Transverse colon (tissue), 4 donors: ENCODE results near the gene CMBL. TPM values are rescaled to one million over a fixed set of nuclear protein-coding genes. Genes with fewer than 3 reads are reported as not detected.

Experiments
- DNase-seq: peaks from one replicate; pipeline ENCODE4 v3.0.0-alpha.2; 2019
- H3K27ac ChIP-seq, 4 donors: fragments of 200-600 bp; sonication (generic); 2 replicates each; pipeline ENCODE4 v1.5.1; 2016 to 2018; ENCODE audit warnings: inconsistent platforms in 4 of 4
- H3K27me3 ChIP-seq: fragments of 200-600 bp; sonication (generic); 2 replicates; pipeline ENCODE4 v1.5.1; 2017; ENCODE audit warnings: inconsistent platforms
- H3K36me3 ChIP-seq, 4 donors: fragments of 200-600 bp; sonication (generic); 2 replicates each; pipeline ENCODE4 v1.5.1; 2017 to 2019; ENCODE audit warnings: inconsistent platforms in 4 of 4
- H3K4me1 ChIP-seq, 4 donors: fragments of 200-600 bp; sonication (generic); 2 replicates each; pipeline ENCODE4 v1.5.1; 2017 to 2020; ENCODE audit warnings: inconsistent platforms in 4 of 4
- H3K4me3 ChIP-seq, 4 donors: fragments of 200-600 bp; sonication (generic); 1 replicate in 1 of 4; 2 replicates in 3 of 4; pipeline versions ENCODE4 v1.5.1 to v1.6.1; 2017 to 2019; ENCODE audit warnings: inconsistent platforms in 4 of 4
- H3K9me3 ChIP-seq, 2 donors: fragments of 200-600 bp; sonication (generic); 2 replicates each; pipeline ENCODE4 v1.5.1; 2017 to 2019; ENCODE audit warnings: inconsistent platforms in 2 of 2
- EP300 ChIP-seq: sonication (generic); formaldehyde crosslinking; IDR thresholded peaks from one replicate; pipeline ENCODE4 v1.6.1; 2017; ENCODE audit warnings: antibody characterized with exemption, low read depth
- POLR2A ChIP-seq: fragments of 450-650 bp; IDR thresholded peaks from one replicate; pipeline ENCODE4 v1.6.1; 2016; ENCODE audit warnings: antibody characterized with exemption, mild to moderate bottlenecking, moderate library complexity
- POLR2AphosphoS5 ChIP-seq, 3 donors: sonication (generic); formaldehyde crosslinking; IDR thresholded peaks; one replicate each; pipeline ENCODE4 v1.6.1; 2016; ENCODE audit warnings: antibody characterized with exemption in 3 of 3
- WGBS, 2 donors: methylation state at CpG; one replicate each; pipeline ENCODE4 v1.1.5; 2018; ENCODE audit warnings: low coverage in 1 of 2; 5-methylcytosine and 5-hydroxymethylcytosine counted together
- in situ Hi-C, 4 donors: fragments of 200-750 bp; cut with MboI; loops; one replicate each; pipeline versions ENCODE4 v1.15.0 to v1.15.1; 2017; ENCODE audit warnings: low sequenced_read_pairs in 3 of 4, low pct_ligation_motif_present in 1 of 4, low pct_unique_long_range_greater_than_20kb in 1 of 4
- intact Hi-C: fragments of 100-400 bp; cut with DNase I; formaldehyde crosslinking; loops from one replicate; pipeline ENCODE4 v1.15.1; 2023; ENCODE audit warnings: low total_unique reads
- total RNA-seq, 4 donors: library from RNA; depleted of rRNA; stranded (reverse); fragments of >200 nt; gene quantifications; one replicate each; pipeline ENCODE4 v1.1.0, GENCODE V29; 2016
- TF ChIP-seq, protein P1 (sequence below), 5 experiments: fragments of 200-600 bp in 3 of 5; fragments of 450-650 bp in 2 of 5; sonication (generic) in 3 of 5; IDR thresholded peaks; 1 replicate in 2 of 5; 2 replicates in 3 of 5; pipeline ENCODE4 v1.5.1; 2016 to 2017; ENCODE audit warnings: antibody characterized with exemption in 5 of 5, inconsistent platforms in 3 of 5, mild to moderate bottlenecking in 2 of 5, moderate library complexity in 1 of 5

The CMBL gene
- total RNA-seq, 4 donors from 2014 or later, result 36.6 to 87.6 (median 60.9) TPM

DNA sequence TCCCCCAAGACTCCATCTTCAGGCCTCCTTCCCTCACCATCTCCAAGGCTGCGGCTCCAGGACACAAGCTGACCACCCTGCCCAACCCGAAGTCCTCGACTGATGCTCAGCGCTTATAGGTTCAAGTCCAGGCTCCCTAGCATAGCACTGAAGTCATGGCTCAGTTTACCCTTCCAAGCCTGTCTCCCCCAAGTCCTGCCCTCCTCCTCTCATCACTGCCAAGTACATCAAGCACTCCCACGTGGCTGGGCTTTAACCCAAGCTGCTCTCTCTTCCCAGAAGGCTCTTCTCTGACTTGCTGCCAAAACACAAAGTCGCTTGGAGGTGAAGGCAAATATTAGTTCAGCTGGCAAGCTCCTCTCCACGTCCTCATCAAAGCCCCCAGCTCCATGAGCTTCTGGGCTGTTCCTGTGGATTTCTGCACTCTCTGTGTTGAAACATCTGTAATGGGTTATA lies 23.7 kb upstream of the CMBL start:
- peak overlapping the region in 2 of 4 donors; percentile 41 to 70 for H3K27ac ChIP-seq
- peaks cover 6% of the 10 kb centered on the region for H3K27me3 ChIP-seq
- TF ChIP-seq, protein P1, sequence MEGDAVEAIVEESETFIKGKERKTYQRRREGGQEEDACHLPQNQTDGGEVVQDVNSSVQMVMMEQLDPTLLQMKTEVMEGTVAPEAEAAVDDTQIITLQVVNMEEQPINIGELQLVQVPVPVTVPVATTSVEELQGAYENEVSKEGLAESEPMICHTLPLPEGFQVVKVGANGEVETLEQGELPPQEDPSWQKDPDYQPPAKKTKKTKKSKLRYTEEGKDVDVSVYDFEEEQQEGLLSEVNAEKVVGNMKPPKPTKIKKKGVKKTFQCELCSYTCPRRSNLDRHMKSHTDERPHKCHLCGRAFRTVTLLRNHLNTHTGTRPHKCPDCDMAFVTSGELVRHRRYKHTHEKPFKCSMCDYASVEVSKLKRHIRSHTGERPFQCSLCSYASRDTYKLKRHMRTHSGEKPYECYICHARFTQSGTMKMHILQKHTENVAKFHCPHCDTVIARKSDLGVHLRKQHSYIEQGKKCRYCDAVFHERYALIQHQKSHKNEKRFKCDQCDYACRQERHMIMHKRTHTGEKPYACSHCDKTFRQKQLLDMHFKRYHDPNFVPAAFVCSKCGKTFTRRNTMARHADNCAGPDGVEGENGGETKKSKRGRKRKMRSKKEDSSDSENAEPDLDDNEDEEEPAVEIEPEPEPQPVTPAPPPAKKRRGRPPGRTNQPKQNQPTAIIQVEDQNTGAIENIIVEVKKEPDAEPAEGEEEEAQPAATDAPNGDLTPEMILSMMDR (IDR thresholded peaks at IDR 0.05), result no peak
- TF ChIP-seq EP300 (no peak), POLR2A (no peak), POLR2AphosphoS5 (IDR thresholded peaks at IDR 0.05) (no peak)
- peaks cover 8 to 40% (median 25%) of the 10 kb centered on the region in 4 donors for H3K4me1 ChIP-seq
- no peak overlapping the region for H3K4me3 ChIP-seq
- DNase-seq, result no peak
- H3K9me3 ChIP-seq, result no peaks in the 10 kb centered on the region
- intact Hi-C loops, result no loop called here
- no peaks in the 10 kb centered on the region for H3K36me3 ChIP-seq
- in situ Hi-C loops, result no loop called here
- WGBS, 2 donors, result 59 to 67% methylated on average over 5 to 7 of the region's 7 CpGs

DNA sequence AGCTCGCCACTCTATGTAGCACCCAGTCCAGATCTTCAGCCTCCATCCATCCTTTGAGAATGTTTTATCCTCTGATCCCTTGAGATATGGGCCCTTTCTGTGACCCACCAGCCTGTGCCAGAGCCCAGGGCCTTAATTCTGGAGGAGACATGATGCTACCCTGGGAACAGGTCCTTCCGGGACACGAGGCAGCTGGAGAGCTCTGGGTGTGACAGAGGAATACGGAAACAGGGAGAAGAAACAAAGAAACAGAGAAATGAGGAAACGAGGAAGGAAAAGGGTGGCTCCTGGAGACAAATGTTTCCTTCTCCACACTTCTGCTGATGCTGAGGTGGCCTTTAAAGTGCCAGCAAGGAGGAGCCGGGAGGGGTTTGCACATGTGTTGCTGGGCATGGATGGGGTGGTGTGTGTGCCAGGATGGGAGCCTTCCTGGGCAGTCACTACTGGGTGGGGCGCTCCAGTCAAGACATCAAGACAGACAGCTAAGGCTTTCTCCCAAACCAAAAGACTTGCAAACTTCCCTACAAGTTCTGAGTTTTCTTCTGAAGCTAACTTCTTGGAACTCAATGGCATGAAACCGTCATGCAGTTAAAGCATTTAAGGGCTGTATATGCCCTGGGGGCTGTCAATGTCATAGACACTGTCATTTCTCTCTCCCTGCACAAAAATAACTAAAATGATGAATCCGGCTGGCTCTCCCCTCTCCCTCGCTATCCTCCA lies 23.0 kb upstream of the CMBL start:
- no peaks in the 10 kb centered on the region for H3K9me3 ChIP-seq
- DNase-seq, result no peak
- H3K36me3 ChIP-seq, result no peaks in the 10 kb centered on the region
- no peak overlapping the region for H3K4me3 ChIP-seq
- TF ChIP-seq EP300, result no peak
- TF ChIP-seq, protein P1 (IDR thresholded peaks at IDR 0.05), result no peak
- no peak for TF ChIP-seq POLR2A
- no peak for TF ChIP-seq POLR2AphosphoS5 (IDR thresholded peaks at IDR 0.05)
- in situ Hi-C loops, result no loop called here
- H3K4me1 ChIP-seq, result peaks cover 8 to 40% (median 25%) of the 10 kb centered on the region in 4 donors
- peaks cover 6% of the 10 kb centered on the region for H3K27me3 ChIP-seq
- WGBS, 2 donors, result 59 to 64% methylated on average over 9 to 10 of the region's 10 CpGs
- intact Hi-C loops, result no loop called here
- peak overlapping the region in 3 of 4 donors; percentile 40 to 70 (median 41) for H3K27ac ChIP-seq

DNA sequence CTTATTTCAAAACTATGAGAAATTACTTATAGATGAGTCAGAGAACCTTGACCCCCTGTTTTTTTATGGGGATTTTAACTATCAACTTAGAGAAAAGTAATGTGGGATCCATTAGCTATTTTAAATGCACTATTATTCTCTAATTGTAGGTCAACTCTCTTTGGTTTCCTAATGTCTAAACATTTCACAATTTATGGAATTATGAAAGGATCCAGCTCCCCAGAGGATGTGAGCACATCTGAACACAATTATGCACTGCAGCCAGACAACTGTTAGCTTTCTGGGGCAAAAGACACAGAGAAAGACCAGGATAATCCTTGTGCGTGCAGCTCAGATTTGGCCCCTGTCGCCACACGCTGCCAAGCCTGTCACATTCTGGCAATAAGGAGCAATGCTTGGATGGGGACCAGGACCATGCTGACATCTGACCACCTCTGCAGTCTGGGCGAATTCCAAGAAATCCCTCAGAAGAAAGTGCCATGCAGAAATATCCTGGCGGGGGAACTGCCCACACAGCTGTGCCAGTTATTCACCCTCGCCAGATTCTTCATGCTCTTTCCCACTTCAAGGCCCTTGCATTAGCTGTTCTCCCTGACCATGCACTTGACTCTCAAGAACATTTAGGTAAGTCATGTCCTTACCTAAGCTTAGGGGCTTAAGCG lies 22.2 kb upstream of the CMBL start:
- 76 to 78% methylated on average over 7 of the region's 7 CpGs for WGBS, 2 donors
- no peak for DNase-seq
- Histone ChIP-seq H3K36me3 (no peaks in the 10 kb centered on the region), H3K9me3 (no peaks in the 10 kb centered on the region), H3K4me1 (peaks cover 8 to 40% (median 25%) of the 10 kb centered on the region in 4 donors), H3K27ac (peak overlapping the region in 3 of 4 donors; percentile 40 to 70 (median 41)), H3K4me3 (no peak overlapping the region), H3K27me3 (peaks cover 6% of the 10 kb centered on the region)
- TF ChIP-seq POLR2AphosphoS5 (IDR thresholded peaks at IDR 0.05), result peak in 1 of 3 donors; percentile 40
- TF ChIP-seq, protein P1 (IDR thresholded peaks at IDR 0.05), result no peak
- intact Hi-C loops, result no loop called here
- in situ Hi-C loops, result no loop called here

GRCh38 chr5:10329446-10329819 lies 21.7 kb upstream of the CMBL start:
- 54 to 75% methylated on average over 2 of the region's 2 CpGs for WGBS, 2 donors
- Histone ChIP-seq H3K9me3 (no peaks in the 10 kb centered on the region), H3K4me1 (peaks cover 8 to 40% (median 25%) of the 10 kb centered on the region in 4 donors), H3K36me3 (no peaks in the 10 kb centered on the region), H3K27me3 (peaks cover 5% of the 10 kb centered on the region), H3K27ac (peak overlapping the region in 2 of 4 donors; percentile 41 to 70), H3K4me3 (no peak overlapping the region)
- in situ Hi-C loops (no loop called here), intact Hi-C loops (no loop called here)
- no peak for DNase-seq
- TF ChIP-seq POLR2A (no peak), EP300 (no peak), POLR2AphosphoS5 (IDR thresholded peaks at IDR 0.05) (no peak)
- TF ChIP-seq, protein P1 (IDR thresholded peaks at IDR 0.05), result no peak
